ENCODE measurements around the gene MAPKAP1.

MAPKAP1 gene

GRCh38 chr9:125524583-125525355 lies 182.2 kb downstream of the MAPKAP1 start:
- no peak for DNase-seq (ENCODE audit: insufficient read length)
- FAIRE-seq, result no peak
- no peak for TF ChIP-seq POLR2A (IDR thresholded peaks at IDR 0.05; ENCODE audit: low read depth, low read length)
- no peak for TF ChIP-seq TAF1 (IDR thresholded peaks at IDR 0.05; ENCODE audit: borderline replicate concordance, low read depth, low read length)
- TF ChIP-seq POLR2AphosphoS5 (IDR thresholded peaks at IDR 0.05; ENCODE audit: low read depth, low read length), result no peak

DNA sequence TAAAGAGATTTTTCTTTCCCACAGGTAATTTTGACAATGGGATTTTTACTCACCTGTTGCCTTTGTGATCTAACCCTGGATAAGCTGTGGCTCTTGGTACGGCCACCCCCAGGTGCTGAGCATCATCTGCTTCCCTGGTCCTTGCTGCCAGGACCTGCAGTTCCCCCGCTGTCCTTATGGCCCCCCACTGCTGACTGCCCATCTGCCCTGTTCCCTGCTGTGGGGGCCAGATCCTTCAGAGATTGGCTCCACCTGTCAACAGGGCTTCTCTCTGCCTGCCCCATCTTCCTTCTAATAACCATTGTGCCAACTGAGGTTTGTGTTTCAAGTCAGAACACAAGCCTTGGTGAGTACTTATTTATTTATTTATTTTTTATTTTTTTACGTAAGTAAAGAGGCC lies 183.3 kb downstream of the MAPKAP1 start:
- no peak for TF ChIP-seq POLR2A (IDR thresholded peaks at IDR 0.05; ENCODE audit: low read depth, low read length)
- no peak for TF ChIP-seq TAF1 (IDR thresholded peaks at IDR 0.05; ENCODE audit: borderline replicate concordance, low read depth, low read length)
- TF ChIP-seq POLR2AphosphoS5 (IDR thresholded peaks at IDR 0.05; ENCODE audit: low read depth, low read length), result no peak
- FAIRE-seq (no peak), DNase-seq (ENCODE audit: insufficient read length) (no peak)

DNA sequence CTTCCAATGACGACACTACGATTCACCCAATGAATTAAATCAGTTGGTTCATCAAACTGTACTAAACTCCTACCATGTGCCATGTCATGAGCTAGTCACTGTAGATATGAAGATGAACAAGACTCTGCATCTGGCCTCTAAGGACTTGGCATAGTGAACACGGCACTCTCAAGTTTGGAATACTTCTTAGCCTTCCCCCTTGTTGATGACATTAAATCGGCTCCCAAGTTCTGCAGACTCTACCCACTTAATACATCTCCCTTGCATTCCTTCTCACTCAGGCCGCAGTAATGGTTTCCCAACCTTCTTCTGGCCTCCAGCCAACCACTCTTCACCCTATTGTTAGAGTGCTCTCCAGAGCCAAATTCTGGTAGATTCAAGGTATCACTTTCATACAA lies 184.7 kb downstream of the MAPKAP1 start:
- DNase-seq (ENCODE audit: insufficient read length) (no peak), FAIRE-seq (no peak)
- no peak for TF ChIP-seq POLR2AphosphoS5 (IDR thresholded peaks at IDR 0.05; ENCODE audit: low read depth, low read length)
- TF ChIP-seq TAF1 (IDR thresholded peaks at IDR 0.05; ENCODE audit: borderline replicate concordance, low read depth, low read length), result no peak
- no peak for TF ChIP-seq POLR2A (IDR thresholded peaks at IDR 0.05; ENCODE audit: low read depth, low read length)

GRCh38 chr9:125521462-125522327 lies 185.3 kb downstream of the MAPKAP1 start:
- DNase-seq (ENCODE audit: insufficient read length) (no peak), FAIRE-seq (no peak)
- TF ChIP-seq POLR2AphosphoS5 (IDR thresholded peaks at IDR 0.05; ENCODE audit: low read depth, low read length) (no peak), TAF1 (IDR thresholded peaks at IDR 0.05; ENCODE audit: borderline replicate concordance, low read depth, low read length) (no peak), POLR2A (IDR thresholded peaks at IDR 0.05; ENCODE audit: low read depth, low read length) (no peak)

- TF ChIP-seq TAF1 (IDR thresholded peaks at IDR 0.05; ENCODE audit: borderline replicate concordance, low read depth, low read length) (no peak), POLR2A (IDR thresholded peaks at IDR 0.05; ENCODE audit: low read depth, low read length) (no peak), POLR2AphosphoS5 (IDR thresholded peaks at IDR 0.05; ENCODE audit: low read depth, low read length) (no peak)
- DNase-seq (ENCODE audit: insufficient read length) (no peak), FAIRE-seq (no peak)
These were observed 187.3 kb downstream of the MAPKAP1 start for GRCh38 chr9:125519734-125520133.

DNA sequence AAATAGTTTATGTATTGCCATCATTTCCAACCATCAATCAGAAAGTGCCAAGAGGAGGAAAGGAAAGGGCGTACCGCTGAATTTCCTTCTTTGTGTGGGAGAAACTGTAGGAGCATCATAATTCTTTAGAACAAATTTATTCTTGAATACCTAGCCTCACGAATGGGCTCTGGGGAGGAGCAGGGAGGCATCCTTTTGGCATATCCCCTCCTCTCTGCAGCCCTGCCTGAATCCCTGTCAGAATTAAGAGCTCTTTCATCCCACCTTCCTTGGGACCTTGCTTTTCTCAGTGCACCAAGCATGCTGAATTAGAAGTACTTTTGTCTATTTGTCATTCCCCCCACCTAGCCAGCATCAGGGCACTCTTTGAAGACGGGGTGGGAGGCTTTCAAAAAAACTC lies 189.4 kb downstream of the MAPKAP1 start:
- FAIRE-seq, result no peak
- TF ChIP-seq TAF1 (IDR thresholded peaks at IDR 0.05; ENCODE audit: borderline replicate concordance, low read depth, low read length), result no peak
- TF ChIP-seq POLR2A (IDR thresholded peaks at IDR 0.05; ENCODE audit: low read depth, low read length), result no peak
- TF ChIP-seq POLR2AphosphoS5 (IDR thresholded peaks at IDR 0.05; ENCODE audit: low read depth, low read length), result no peak
- DNase-seq (ENCODE audit: insufficient read length), result no peak

- TF ChIP-seq POLR2AphosphoS5 (IDR thresholded peaks at IDR 0.05; ENCODE audit: low read depth, low read length), result no peak
- no peak for TF ChIP-seq TAF1 (IDR thresholded peaks at IDR 0.05; ENCODE audit: borderline replicate concordance, low read depth, low read length)
- TF ChIP-seq POLR2A (IDR thresholded peaks at IDR 0.05; ENCODE audit: low read depth, low read length), result no peak
- FAIRE-seq (no peak), DNase-seq (ENCODE audit: insufficient read length) (no peak)
These were observed 190.7 kb downstream of the MAPKAP1 start for GRCh38 chr9:125515983-125516940.

DNA sequence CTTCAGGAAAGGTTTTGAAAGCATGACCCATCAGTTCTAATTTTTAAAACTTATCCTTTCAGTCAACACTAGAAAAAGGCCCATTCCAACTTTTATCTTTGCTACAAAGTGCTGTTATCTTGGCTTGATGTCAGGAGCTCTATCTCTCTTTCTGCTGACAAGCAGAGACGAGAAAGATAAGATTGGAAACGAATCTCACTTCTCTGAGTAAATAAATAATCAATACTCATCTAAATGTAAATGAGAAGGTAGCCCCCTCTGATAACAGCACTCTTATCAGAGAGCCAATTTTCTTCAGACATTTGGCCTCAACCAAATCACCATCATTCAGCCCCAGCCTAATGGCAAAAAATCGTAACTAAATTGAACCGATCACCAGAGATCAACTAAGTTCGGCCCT lies 191.7 kb downstream of the MAPKAP1 start:
- no peak for FAIRE-seq
- DNase-seq (ENCODE audit: insufficient read length), result no peak
- TF ChIP-seq POLR2AphosphoS5 (IDR thresholded peaks at IDR 0.05; ENCODE audit: low read depth, low read length), result no peak
- TF ChIP-seq TAF1 (IDR thresholded peaks at IDR 0.05; ENCODE audit: borderline replicate concordance, low read depth, low read length), result no peak
- no peak for TF ChIP-seq POLR2A (IDR thresholded peaks at IDR 0.05; ENCODE audit: low read depth, low read length)

- TF ChIP-seq POLR2AphosphoS5 (IDR thresholded peaks at IDR 0.05; ENCODE audit: low read depth, low read length), result no peak
- TF ChIP-seq POLR2A (IDR thresholded peaks at IDR 0.05; ENCODE audit: low read depth, low read length), result no peak
- no peak for TF ChIP-seq TAF1 (IDR thresholded peaks at IDR 0.05; ENCODE audit: borderline replicate concordance, low read depth, low read length)
- FAIRE-seq, result no peak
- DNase-seq (ENCODE audit: insufficient read length), result no peak
These were observed 192.5 kb downstream of the MAPKAP1 start for GRCh38 chr9:125514468-125514867.

DNA sequence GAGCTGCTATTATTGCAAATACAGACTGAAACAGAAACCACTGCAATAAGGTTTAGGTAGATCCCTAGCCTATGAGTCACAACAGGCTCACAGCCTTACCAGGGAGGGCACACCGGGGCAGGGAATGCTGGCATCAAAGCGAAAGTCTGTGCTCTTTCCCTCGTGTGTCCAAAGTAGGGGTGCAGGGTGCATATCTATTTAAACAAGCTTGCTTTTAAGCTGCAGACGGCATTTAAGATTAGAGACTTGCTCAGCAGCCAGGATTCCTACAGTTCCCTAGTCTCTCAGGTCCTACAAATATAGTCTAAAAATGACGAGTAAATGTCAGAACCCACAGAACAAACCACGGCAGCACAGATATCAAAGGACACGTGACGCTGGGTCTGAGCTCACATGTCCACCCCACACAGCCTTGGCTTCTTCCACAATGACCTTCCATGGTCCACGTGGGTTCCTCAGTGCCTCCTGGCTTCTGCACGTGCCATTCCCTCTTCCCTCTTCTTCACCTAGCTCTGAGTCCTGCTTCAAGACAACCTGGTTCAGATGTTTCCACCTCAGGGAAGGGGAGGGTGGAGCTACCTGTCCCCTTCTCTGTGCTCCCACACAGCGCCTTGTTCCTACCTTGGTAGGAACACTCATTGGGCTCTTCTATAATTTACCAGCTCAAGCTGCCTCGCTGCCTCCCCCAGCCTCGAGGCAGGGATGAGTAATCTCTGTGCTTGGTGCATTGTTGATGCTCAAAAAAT lies 193.2 kb downstream of the MAPKAP1 start:
- DNase-seq (ENCODE audit: insufficient read length) (peak; percentile 41), FAIRE-seq (peak; percentile 78)
- TF ChIP-seq POLR2AphosphoS5 (IDR thresholded peaks at IDR 0.05; ENCODE audit: low read depth, low read length) (no peak), TAF1 (IDR thresholded peaks at IDR 0.05; ENCODE audit: borderline replicate concordance, low read depth, low read length) (no peak), POLR2A (IDR thresholded peaks at IDR 0.05; ENCODE audit: low read depth, low read length) (no peak)
